DND-41 (cell line): ENCODE measurements around the gene FAM163B.

Source experiments
- EZH2 ChIP-seq: IDR thresholded peaks from 3 replicates; pipeline ENCODE4 v1.6.1; 2012; ENCODE audit warnings: borderline replicate concordance, low read depth, mild to moderate bottlenecking, moderate library complexity, low read length, inconsistent platforms; ENCODE audit not compliant: severe bottlenecking
- TF ChIP-seq, protein P1 (sequence below): IDR thresholded peaks from 2 replicates; pipeline ENCODE4 v1.5.1; 2012; ENCODE audit warnings: borderline replicate concordance, low read length, moderate library complexity, mild to moderate bottlenecking; ENCODE audit not compliant: poor library complexity, severe bottlenecking; ENCODE audit errors: extremely low read depth

DNA sequence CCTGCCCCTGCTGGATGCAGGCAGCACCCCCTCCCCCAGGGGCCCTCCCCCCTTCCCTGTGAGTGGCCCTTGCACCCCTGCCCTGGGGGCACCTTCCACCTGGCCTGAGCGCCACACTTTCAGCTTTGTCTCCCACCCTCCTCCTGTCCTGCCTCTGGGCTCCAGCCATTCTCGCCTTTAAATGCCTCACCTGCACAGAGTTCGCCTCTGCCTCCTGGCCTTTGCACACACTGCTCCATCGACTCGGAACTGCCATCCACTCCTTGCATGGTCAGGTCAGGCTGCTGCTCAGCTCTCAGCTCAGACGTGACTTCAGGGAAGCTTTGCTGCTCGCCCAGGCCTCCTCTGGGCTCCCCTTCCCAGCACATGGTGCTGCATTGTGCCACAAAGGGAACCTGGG lies 10.2 kb downstream of the FAM163B start:
- TF ChIP-seq, protein P1, sequence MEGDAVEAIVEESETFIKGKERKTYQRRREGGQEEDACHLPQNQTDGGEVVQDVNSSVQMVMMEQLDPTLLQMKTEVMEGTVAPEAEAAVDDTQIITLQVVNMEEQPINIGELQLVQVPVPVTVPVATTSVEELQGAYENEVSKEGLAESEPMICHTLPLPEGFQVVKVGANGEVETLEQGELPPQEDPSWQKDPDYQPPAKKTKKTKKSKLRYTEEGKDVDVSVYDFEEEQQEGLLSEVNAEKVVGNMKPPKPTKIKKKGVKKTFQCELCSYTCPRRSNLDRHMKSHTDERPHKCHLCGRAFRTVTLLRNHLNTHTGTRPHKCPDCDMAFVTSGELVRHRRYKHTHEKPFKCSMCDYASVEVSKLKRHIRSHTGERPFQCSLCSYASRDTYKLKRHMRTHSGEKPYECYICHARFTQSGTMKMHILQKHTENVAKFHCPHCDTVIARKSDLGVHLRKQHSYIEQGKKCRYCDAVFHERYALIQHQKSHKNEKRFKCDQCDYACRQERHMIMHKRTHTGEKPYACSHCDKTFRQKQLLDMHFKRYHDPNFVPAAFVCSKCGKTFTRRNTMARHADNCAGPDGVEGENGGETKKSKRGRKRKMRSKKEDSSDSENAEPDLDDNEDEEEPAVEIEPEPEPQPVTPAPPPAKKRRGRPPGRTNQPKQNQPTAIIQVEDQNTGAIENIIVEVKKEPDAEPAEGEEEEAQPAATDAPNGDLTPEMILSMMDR = no peak
- TF ChIP-seq EZH2 = no peak
